Hepatocyte (in vitro differentiated cells): Measurements from ENCODE around the gene FCRL1.

Source experiments
- CTCF ChIP-seq: fragments of 200-600 bp; sonication (generic); IDR thresholded peaks from 2 replicates; pipeline ENCODE4 v1.5.1; 2016; ENCODE audit warnings: antibody characterized with exemption, mild to moderate bottlenecking; ENCODE audit not compliant: poor library complexity
- EZH2phosphoT487 ChIP-seq: fragments of 200-600 bp; sonication (generic); IDR thresholded peaks from one replicate; pipeline ENCODE4 v1.6.1; 2018; ENCODE audit warnings: antibody characterized with exemption, mild to moderate bottlenecking, low read depth, moderate library complexity; ENCODE audit not compliant: unreplicated experiment, severe bottlenecking

- TF ChIP-seq CTCF (no peak), EZH2phosphoT487 (no peak)
Observed at GRCh38 chr1:157819215-157819614, 705 bp downstream of the FCRL1 start.
